Ishikawa (cell line): ENCODE measurements around the gene ITGA6.

ENCODE experiments used
- CREB1 ChIP-seq: IDR thresholded peaks from 2 replicates; pipeline ENCODE4 v1.6.1; 2012; ENCODE audit warnings: low read depth
- EP300 ChIP-seq: IDR thresholded peaks from 2 replicates; pipeline ENCODE4 v1.6.1; 2012; ENCODE audit warnings: borderline replicate concordance
- MAX ChIP-seq: IDR thresholded peaks from 2 replicates; pipeline ENCODE4 v1.6.1; 2012
- NFIC ChIP-seq: IDR thresholded peaks from 2 replicates; pipeline ENCODE4 v1.6.1; 2012
- RAD21 ChIP-seq: IDR thresholded peaks from 2 replicates; pipeline ENCODE4 v1.6.1; 2012; ENCODE audit warnings: low read depth
- REST ChIP-seq: IDR thresholded peaks from 2 replicates; pipeline ENCODE4 v1.6.1; 2012; ENCODE audit warnings: low read depth, mild to moderate bottlenecking
- TAF1 ChIP-seq: IDR thresholded peaks from 2 replicates; pipeline ENCODE4 v1.6.1; 2012; ENCODE audit warnings: low read depth, mild to moderate bottlenecking
- USF1 ChIP-seq: IDR thresholded peaks from 2 replicates; pipeline ENCODE4 v1.6.1; 2012
- YY1 ChIP-seq: IDR thresholded peaks from 2 replicates; pipeline ENCODE4 v1.6.1; 2012; ENCODE audit warnings: low read depth

GRCh38 chr2:172488556-172488955 is 61.2 kb downstream of the ITGA6 start:
- TF ChIP-seq EP300 (no peak), RAD21 (no peak), CREB1 (no peak), YY1 (no peak), MAX (no peak), REST (no peak), TAF1 (no peak), NFIC (no peak), USF1 (no peak)
